ENCODE data around the gene CAP2.

The CAP2 gene, protein sequence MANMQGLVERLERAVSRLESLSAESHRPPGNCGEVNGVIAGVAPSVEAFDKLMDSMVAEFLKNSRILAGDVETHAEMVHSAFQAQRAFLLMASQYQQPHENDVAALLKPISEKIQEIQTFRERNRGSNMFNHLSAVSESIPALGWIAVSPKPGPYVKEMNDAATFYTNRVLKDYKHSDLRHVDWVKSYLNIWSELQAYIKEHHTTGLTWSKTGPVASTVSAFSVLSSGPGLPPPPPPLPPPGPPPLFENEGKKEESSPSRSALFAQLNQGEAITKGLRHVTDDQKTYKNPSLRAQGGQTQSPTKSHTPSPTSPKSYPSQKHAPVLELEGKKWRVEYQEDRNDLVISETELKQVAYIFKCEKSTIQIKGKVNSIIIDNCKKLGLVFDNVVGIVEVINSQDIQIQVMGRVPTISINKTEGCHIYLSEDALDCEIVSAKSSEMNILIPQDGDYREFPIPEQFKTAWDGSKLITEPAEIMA

DNA sequence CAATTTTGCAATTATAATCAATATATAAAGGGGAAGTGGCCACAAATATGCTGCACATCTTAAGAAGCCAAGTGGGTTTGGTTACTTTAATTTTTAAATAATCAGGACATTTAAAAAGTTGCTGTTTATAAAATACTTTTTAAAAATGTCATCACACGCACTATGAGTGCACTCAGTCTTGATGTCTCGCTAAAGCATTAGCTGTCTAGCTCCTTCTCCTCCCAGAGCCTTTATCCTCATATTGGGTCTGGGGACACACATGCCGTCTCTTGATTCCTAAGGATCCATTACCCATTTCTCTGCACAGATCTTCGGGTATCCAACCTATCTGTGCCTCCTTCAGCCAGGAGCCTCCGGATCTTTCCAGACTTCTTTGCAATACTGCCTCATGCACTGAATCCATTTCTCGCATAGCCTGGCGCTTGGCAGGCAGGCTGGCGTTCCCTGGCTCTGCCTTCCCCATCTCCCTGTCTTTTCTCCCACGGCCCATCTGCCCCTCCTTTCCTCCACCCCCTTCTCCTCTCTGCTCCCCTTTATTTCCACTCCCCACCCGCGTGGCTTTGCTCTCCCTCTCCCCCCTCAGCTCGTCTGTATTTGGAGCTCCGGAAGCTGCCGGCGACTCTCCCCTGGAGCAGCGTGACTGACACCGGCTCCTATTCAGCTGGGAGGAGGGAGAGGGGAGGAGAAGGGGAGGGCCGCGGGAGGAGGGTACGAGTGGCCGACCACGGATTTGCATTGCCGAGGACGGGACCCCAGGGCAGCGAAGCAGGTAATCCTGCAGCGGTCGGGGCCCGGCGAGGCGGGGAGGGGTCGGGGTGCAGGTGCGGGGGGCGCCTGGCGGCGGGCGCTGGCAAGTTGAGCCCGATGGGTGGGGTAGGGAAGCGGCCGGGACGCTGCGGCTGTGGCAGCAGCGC is at the start of gene CAP2:
CAP2 (plus strand) TSS at position 618 of the 914 bp plus-strand sequence. CDS start 27,961 bp downstream, outside the sequence.
- peak within 1 kb of the TSS; percentile 8; the same call in 1 of the 2 replicates for H3K4me3 ChIP-seq (ENCODE audit: low read length)
- no peak for TF ChIP-seq ZNF274 (IDR thresholded peaks at IDR 0.05; ENCODE audit: low read depth, low read length)

DNA sequence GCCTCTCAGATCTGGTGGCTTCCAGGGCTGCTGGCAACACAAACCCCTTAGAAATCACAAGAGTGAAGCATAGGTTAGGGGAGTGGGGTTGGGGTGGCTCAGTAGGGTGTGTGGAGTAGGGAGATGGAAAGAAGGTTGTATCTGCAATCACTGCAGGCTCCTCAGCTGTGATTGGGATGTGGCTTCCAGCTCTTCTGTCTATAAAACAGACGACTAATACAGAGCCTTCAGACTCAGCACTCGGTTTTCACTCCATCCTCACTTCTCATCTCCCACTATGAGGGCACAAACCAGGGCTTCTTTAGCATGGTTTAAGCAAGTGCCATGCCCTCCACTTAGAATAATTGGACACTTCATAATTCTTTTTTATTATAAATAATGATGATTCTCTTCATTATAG is 46.4 kb upstream of the CAP2 start:
- H3K4me3 ChIP-seq (ENCODE audit: low read length), result no peak overlapping the region
- no peak for TF ChIP-seq ZNF274 (IDR thresholded peaks at IDR 0.05; ENCODE audit: low read depth, low read length)

DNA sequence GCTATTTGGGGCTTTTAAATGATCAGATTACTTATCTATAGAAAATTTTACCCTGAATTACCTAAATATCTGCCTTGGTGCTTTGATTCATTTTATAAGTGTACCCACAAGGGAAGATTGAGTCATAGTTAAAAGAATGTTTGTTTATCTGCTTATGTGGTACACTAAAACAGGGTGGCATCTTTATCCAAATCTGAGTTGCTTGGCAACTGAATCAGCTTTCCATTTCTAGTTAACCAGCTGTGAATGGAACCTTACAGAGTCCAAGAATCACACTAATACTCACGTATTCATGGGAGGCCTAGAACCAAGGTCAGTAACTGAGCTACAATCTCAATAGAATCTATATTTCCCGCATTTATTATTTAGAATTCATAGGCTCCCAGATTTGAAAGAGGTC is 44.0 kb upstream of the CAP2 start:
- no peak for TF ChIP-seq ZNF274 (IDR thresholded peaks at IDR 0.05; ENCODE audit: low read depth, low read length)

DNA sequence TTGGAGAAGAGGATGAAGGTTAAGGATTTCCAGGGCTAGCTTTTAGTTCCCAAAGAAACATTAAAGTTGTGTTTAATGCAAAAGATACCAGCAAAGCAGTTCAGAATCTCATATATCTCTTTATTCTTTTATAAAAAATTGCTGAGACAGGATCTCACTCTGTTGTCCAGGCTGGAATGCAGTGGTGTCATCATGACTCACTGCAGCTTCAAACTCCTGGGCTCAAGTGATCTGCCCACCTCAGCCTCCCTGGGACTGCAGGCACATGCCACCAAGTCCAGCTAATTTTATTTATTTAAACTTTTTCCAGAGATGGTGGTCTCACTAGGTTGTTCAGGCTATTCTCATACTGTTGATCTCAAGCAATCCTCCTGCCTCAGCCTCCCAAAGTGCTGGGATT is 41.1 kb upstream of the CAP2 start:
- TF ChIP-seq ZNF274 (IDR thresholded peaks at IDR 0.05; ENCODE audit: low read depth, low read length), result no peak
- no peak overlapping the region for H3K4me3 ChIP-seq (ENCODE audit: low read length)

More for the DNA sequence above, 44.0 kb upstream of the CAP2 start:
- H3K4me3 ChIP-seq (ENCODE audit: low read length), result no peak overlapping the region

DNA sequence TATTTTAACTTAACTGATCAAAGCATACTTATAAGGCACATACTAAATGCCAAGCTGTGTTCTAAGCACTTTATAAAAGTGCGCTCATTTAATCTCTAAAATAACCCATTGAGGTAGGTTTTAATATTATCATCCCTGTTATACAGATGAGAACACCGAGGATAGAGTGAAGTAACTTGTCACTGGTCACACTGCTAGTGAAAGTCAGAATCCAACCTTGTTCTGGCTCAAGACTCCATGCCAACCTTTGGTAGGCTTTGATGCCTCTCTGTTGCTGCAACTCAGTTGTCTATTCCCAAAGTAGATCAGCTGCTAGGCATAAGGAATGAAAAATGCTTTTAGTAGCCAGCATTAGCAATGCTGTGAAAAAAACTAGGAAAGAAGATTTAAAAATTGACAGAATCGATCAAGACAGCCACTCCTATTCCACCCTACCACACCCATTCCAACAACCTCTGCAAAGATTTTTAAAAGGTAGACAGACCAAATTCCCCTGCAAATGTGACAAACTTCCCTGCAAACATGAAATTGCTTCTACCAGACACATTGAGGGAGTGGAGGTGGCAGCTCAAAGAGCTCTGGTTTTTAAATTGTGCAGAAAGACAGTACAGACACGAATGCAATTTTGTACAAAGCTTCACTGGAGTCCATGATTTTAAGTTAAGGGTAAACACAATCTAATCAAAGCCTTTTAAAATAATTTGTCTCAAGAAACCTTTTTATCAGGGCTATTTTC is 39.8 kb upstream of the CAP2 start:
- TF ChIP-seq ZNF274 (IDR thresholded peaks at IDR 0.05; ENCODE audit: low read depth, low read length), result no peak
- no peak overlapping the region for H3K4me3 ChIP-seq (ENCODE audit: low read length)

DNA sequence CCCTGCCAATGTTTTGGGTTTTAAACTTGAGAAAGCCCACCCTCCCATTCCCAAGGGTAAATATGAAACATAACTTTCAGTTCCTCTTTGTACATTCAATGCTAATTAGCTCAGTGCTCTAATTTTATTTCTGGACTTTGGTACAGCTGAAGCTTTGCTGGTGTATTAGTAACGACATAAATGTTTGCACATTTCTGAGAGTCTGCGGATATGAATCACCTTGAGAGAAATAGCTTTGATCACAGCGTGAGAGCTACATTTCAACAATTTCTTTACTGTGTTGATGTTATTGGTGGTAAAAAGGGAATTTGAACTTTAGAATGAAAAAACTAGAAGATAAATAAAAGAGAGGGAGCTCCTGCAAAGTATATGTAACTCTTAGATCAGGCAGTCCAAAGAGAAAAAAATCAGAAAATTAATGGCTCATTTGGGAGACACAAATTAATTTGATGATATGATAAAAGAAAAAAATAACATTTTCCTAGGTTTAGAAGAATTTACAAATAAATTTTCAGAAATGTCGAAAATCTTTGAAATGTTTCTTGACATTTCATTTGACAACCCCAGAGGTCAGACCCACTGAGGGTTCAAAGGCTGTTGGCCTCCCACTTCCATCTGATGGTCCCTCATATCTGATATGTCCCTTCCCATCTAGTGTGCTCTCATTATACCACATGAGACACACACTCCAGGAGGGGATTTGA is 38.5 kb upstream of the CAP2 start:
- TF ChIP-seq ZNF274 (IDR thresholded peaks at IDR 0.05; ENCODE audit: low read depth, low read length), result no peak
- H3K4me3 ChIP-seq (ENCODE audit: low read length), result no peak overlapping the region

DNA sequence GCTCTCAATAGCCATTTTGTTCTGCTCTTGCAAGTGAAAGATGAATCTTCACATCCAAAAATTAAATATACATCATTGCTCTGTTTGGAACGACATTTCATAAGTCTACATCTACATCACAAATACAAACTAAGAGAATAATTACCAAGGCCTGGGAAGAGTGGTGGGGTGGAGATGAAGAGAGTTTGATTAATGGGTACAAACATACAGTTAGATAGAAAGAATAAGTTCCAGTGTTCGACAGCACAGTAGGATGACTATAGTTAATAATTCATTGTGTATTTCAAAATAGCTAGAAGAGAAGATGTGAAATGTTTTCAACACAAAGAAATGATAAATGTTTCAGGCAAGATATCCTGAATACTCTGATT is 38.0 kb upstream of the CAP2 start:
- H3K4me3 ChIP-seq (ENCODE audit: low read length), result no peak overlapping the region
- TF ChIP-seq ZNF274 (IDR thresholded peaks at IDR 0.05; ENCODE audit: low read depth, low read length), result no peak

DNA sequence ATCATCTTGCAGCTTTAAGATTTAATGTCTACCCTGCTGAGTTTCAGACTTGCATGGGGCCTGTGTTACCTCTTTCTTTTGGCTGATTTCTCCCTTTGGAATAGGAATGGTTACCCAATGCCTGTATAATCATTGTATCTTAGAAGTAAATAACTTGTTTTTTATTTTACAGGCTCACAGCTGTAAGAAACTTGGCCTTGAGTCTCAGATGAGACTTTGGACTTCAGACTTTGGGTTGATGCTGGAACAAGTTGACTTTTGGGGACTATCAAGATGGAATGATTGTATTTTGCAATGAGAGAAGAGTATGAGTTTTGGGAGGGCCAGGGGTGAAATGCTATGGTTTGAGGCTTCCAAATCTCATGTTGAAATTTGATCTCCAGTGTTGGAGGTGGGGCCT is 34.9 kb upstream of the CAP2 start:
- H3K4me3 ChIP-seq (ENCODE audit: low read length), result no peak overlapping the region
- TF ChIP-seq ZNF274 (IDR thresholded peaks at IDR 0.05; ENCODE audit: low read depth, low read length), result no peak

DNA sequence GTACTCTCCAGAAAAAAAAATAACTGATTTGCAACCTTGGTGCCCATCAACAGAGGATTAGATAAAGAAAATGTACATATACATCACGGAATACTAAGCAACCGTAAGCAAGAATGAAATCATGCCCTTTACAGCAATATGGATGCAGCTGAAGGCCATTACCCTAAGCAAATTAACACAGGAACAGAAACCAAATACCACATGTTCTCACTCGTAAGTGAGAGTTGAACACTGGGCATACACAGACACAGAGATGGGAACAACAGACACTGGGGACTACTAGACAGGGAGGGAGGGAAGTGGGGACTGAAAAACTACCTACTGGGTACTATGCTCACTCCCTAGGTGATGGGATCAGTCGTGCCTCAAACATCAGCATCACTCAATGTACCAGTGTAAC is 32.8 kb upstream of the CAP2 start:
- no peak for TF ChIP-seq ZNF274 (IDR thresholded peaks at IDR 0.05; ENCODE audit: low read depth, low read length)
- H3K4me3 ChIP-seq (ENCODE audit: low read length), result no peak overlapping the region

DNA sequence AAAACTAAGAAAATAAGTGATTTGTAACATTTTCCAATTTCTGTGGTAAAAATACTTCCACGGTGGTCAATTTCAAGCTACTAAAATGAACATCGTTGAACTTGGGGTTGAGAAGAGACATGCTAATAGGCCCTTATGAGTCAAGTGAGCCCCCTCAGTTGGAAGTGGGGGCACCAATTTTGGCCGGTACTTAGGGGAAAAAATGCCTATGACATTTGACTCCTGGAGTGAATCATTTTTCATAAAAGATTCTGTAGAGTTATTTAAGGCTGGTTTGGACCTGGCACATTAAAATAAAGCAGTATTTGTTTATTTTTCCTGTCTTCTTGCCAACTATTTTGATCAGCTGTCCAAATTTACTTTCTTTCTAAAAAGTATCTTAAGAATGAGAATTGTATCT is 32.4 kb upstream of the CAP2 start:
- no peak overlapping the region for H3K4me3 ChIP-seq (ENCODE audit: low read length)
- TF ChIP-seq ZNF274 (IDR thresholded peaks at IDR 0.05; ENCODE audit: low read depth, low read length), result no peak

DNA sequence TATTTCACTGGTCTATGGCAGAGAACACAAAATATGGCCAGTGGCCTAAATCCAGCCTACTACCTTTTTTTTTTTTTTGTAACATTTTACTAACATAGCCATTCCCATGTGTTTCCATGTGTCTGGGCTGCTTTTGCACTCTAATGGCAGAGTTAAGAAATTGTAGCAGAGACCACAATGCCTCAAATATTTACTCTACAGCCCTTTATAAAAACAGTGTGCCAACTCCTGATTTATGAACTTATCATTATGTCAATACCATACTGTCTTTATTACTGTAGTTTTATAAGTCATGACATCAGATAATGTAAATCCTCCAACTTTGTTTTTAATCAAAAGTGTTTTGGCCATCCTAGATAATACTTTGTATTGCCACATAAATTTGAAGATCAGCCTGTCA is 27.4 kb upstream of the CAP2 start:
- TF ChIP-seq ZNF274 (IDR thresholded peaks at IDR 0.05; ENCODE audit: low read depth, low read length), result no peak
- no peak overlapping the region for H3K4me3 ChIP-seq (ENCODE audit: low read length)

DNA sequence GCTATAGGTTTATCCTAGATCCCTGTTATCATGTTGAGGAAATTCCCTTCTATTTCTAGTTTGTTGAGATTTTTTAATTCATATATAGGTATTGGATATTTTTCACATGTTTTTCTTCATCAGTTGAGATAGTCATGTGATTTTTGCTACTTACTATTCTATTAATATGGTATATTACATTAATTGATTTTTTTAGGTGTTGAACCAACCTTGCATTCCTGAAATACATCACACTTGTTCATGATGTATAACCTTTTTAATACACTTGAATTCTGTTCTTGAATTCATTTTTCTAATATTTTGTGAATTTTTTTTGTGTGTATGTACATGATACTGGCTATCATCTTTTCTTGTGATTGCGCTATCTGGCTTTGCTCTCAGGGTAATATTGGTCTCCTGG is 25.5 kb upstream of the CAP2 start:
- H3K4me3 ChIP-seq (ENCODE audit: low read length), result no peak overlapping the region
- TF ChIP-seq ZNF274 (IDR thresholded peaks at IDR 0.05; ENCODE audit: low read depth, low read length), result no peak

DNA sequence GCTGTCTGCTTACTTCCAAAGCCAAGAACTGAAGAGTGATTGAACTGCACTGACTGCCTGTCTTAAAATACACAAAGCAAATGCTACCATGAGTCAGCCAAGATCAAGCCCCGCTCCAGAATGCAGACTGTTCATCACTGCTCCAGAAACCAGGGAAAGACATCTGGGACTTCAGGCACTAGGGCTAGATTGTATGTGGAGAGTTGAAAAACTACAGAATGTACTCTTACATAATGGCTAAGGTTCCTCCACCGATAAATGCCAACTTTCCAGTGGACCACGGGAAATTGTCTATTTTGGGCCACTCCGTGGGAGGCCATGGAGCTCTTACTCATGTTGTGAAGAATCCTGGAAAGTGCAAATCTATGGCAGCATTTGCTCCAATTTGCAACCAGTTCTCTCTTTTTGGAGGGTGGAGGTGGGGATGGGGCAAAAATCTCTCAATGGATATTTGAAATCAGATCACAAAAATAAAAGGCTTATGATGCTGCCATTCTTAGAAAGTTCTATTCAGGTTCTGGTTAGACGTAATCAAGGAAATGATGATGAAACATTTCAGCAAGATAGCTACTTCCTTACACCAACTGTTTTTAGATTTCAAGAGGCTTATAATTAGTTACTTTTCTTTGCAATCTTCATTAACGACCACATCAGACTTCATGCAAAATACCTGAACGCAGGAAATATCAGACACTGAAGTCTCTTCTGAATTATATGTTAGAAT is 11.8 kb upstream of the CAP2 start:
- no peak overlapping the region for H3K4me3 ChIP-seq (ENCODE audit: low read length)
- TF ChIP-seq ZNF274 (IDR thresholded peaks at IDR 0.05; ENCODE audit: low read depth, low read length), result no peak
